ENCODE measurements around the gene SUOX. TPM values are rescaled to one million over a fixed set of nuclear protein-coding genes. Genes with fewer than 3 reads are reported as not detected.

SUOX gene
- total and polyA plus RNA-seq, 2 of the 4 experiments (the other 2 are of a cell fraction), result 17.8 to 19.4 TPM

DNA sequence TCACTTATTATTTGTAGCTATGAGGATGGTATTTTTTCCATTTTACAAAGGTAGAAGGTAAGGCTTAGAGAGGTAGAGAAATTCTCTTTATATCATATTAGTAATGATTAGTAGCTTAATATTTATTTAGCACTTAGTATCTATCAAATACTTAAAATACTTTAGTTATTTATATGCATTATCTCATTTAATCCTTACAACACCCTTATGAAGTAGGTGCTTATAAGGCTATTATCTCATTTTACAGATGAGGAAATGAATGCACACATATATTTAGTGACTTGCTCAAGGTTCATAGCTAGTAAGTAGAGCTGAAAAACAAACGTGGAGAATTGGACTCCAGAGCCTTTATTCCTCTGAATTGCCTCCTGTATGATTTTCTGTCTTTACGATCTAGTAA lies 12.2 kb upstream of the SUOX start:
- no peak overlapping the region for H4K8ac ChIP-seq (ENCODE audit: low read depth in 2 of 2, low read length in 2 of 2)
- no peak overlapping the region for H2BK120ac ChIP-seq (ENCODE audit: low read depth, low read length)
- H3K9ac ChIP-seq (ENCODE audit: low read depth, low read length), result no peak overlapping the region
- POLR2A ChIA-PET (ENCODE audit: unreplicated experiment), result no interaction called here
- no peak overlapping the region for H3K4me2 ChIP-seq (ENCODE audit: low read depth, low read length)
- no peak for TF ChIP-seq RCOR1 (IDR thresholded peaks at IDR 0.05; ENCODE audit: insufficient replicate concordance, low read length)
- no peak for TF ChIP-seq CHD1 (IDR thresholded peaks at IDR 0.05; ENCODE audit: low read depth, low read length)
- no peak for TF ChIP-seq FOS (IDR thresholded peaks at IDR 0.05; ENCODE audit: low read depth, low read length)
- TF ChIP-seq, protein P1, sequence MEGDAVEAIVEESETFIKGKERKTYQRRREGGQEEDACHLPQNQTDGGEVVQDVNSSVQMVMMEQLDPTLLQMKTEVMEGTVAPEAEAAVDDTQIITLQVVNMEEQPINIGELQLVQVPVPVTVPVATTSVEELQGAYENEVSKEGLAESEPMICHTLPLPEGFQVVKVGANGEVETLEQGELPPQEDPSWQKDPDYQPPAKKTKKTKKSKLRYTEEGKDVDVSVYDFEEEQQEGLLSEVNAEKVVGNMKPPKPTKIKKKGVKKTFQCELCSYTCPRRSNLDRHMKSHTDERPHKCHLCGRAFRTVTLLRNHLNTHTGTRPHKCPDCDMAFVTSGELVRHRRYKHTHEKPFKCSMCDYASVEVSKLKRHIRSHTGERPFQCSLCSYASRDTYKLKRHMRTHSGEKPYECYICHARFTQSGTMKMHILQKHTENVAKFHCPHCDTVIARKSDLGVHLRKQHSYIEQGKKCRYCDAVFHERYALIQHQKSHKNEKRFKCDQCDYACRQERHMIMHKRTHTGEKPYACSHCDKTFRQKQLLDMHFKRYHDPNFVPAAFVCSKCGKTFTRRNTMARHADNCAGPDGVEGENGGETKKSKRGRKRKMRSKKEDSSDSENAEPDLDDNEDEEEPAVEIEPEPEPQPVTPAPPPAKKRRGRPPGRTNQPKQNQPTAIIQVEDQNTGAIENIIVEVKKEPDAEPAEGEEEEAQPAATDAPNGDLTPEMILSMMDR (conservative IDR thresholded peaks at IDR 0.05; ENCODE audit: low read depth, low read length), result no peak
- no peak for TF ChIP-seq BHLHE40 (IDR thresholded peaks at IDR 0.05; ENCODE audit: low read depth, low read length)
- TF ChIP-seq, protein P2, sequence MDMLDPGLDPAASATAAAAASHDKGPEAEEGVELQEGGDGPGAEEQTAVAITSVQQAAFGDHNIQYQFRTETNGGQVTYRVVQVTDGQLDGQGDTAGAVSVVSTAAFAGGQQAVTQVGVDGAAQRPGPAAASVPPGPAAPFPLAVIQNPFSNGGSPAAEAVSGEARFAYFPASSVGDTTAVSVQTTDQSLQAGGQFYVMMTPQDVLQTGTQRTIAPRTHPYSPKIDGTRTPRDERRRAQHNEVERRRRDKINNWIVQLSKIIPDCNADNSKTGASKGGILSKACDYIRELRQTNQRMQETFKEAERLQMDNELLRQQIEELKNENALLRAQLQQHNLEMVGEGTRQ (IDR thresholded peaks at IDR 0.05; ENCODE audit: low read depth, low read length), result no peak
- no peak for TF ChIP-seq RAD21 (IDR thresholded peaks at IDR 0.05; ENCODE audit: low read length)
- TF ChIP-seq, protein P3, sequence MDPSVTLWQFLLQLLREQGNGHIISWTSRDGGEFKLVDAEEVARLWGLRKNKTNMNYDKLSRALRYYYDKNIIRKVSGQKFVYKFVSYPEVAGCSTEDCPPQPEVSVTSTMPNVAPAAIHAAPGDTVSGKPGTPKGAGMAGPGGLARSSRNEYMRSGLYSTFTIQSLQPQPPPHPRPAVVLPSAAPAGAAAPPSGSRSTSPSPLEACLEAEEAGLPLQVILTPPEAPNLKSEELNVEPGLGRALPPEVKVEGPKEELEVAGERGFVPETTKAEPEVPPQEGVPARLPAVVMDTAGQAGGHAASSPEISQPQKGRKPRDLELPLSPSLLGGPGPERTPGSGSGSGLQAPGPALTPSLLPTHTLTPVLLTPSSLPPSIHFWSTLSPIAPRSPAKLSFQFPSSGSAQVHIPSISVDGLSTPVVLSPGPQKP (IDR thresholded peaks at IDR 0.05; ENCODE audit: borderline replicate concordance, low read depth, low read length), result no peak
- no peak for TF ChIP-seq RFX5 (IDR thresholded peaks at IDR 0.05; ENCODE audit: low read depth, low read length)
- TF ChIP-seq NFE2L2 (IDR thresholded peaks at IDR 0.05; ENCODE audit: low read depth, low read length), result no peak
- TF ChIP-seq SMC3 (IDR thresholded peaks at IDR 0.05; ENCODE audit: low read depth, low read length), result no peak
- TF ChIP-seq POLR2A (IDR thresholded peaks at IDR 0.05; ENCODE audit: low read depth, low read length), result no peak
- TF ChIP-seq MAZ (IDR thresholded peaks at IDR 0.05; ENCODE audit: borderline replicate concordance, low read depth, low read length), result no peak
- TF ChIP-seq MXI1 (IDR thresholded peaks at IDR 0.05; ENCODE audit: borderline replicate concordance, low read depth, low read length), result no peak
- TF ChIP-seq CEBPB (IDR thresholded peaks at IDR 0.05; ENCODE audit: low read depth, low read length), result no peak
- no peak for TF ChIP-seq MAFK (IDR thresholded peaks at IDR 0.05; ENCODE audit: low read depth, low read length)
- H3K23ac ChIP-seq (ENCODE audit: low read depth, low read length), result no peak overlapping the region
- H2BK15ac ChIP-seq (ENCODE audit: low read depth, low read length), result no peak overlapping the region
- 0 out of 2 replicates have a peak, but pooled peaks cover 3% of the 10 kb centered on the region for H3K9me1 ChIP-seq (ENCODE audit: insufficient read depth, low read length)
- no peaks in the 10 kb centered on the region for H3K27me3 ChIP-seq (ENCODE audit: control insufficient read depth, insufficient read depth, low read length)
- peaks cover 12% of the 10 kb centered on the region; the same call in 1 of the 2 replicates for H4K20me1 ChIP-seq (ENCODE audit: insufficient read depth, low read length)
- no CpG with 5 or more reads among the region's 2 CpGs for WGBS, 2 experiments (ENCODE audit: extremely low coverage in 2 of 2, insufficient read length in 1 of 2)
- peaks cover 2% of the 10 kb centered on the region; the same call in 1 of the 2 replicates for H3K4me1 ChIP-seq (ENCODE audit: control insufficient read depth, insufficient read depth, low read length)
- H3K18ac ChIP-seq (ENCODE audit: low read depth, low read length), result no peak overlapping the region
- H3K14ac ChIP-seq (replicated peaks; ENCODE audit: low read depth, low read length), result no peak overlapping the region
- no peak overlapping the region for H4K91ac ChIP-seq (ENCODE audit: insufficient read depth, low read depth, low read length)
- H2AFZ ChIP-seq (replicated peaks; ENCODE audit: low read length, poor library complexity), result no peak overlapping the region
- H3K36me3 ChIP-seq (ENCODE audit: control insufficient read depth, insufficient read depth, low read length), result peaks cover 55% of the 10 kb centered on the region
- H2AK9ac ChIP-seq (replicated peaks; ENCODE audit: low read depth, low read length, poor library complexity), result no peak overlapping the region
- H3K4ac ChIP-seq (ENCODE audit: low read depth, low read length), result no peak overlapping the region
- H2AK5ac ChIP-seq (ENCODE audit: low read depth, low read length), result no peak overlapping the region
- H3K56ac ChIP-seq (ENCODE audit: extremely low read depth, insufficient read depth, low read length), result no peak overlapping the region
- BruUV-seq (replicated peaks), result no TSS peak
- H3K27ac ChIP-seq (ENCODE audit: insufficient read depth, low read length), result no peak overlapping the region
- ATAC-seq (ENCODE audit: low read depth) (no peak), DNase-seq (no peak)
- H2BK5ac ChIP-seq (ENCODE audit: low read depth, low read length, poor library complexity, severe bottlenecking), result no peak overlapping the region
- dilution Hi-C loops (cut with HindIII; ENCODE audit: low sequenced_read_pairs, unreplicated experiment) (no loop called here), intact Hi-C loops (cut with micrococcal nuclease) (no loop called here), in situ Hi-C loops (cut with MboI; ENCODE audit: low sequenced_read_pairs) (no loop called here)
- H2BK20ac ChIP-seq (ENCODE audit: low read depth, low read length), result no peak overlapping the region
- no peak overlapping the region for H3K4me3 ChIP-seq (ENCODE audit: insufficient read depth, low read depth, low read length)
- no peaks in the 10 kb centered on the region for H3K9me3 ChIP-seq (ENCODE audit: control insufficient read depth, insufficient read depth, low read length)
- CTCF ChIA-PET, result no interaction called here
- peaks cover 22 to 42% of the 10 kb centered on the region in 2 experiments for H3K79me1 ChIP-seq (ENCODE audit: low read depth in 1 of 2, low read length in 2 of 2)
- no peak overlapping the region for H4K5ac ChIP-seq (ENCODE audit: low read depth, low read length)

Data from IMR-90 (cell line).